LNCAP (cell line): ENCODE results near the gene CLCN4.

Experiments
- TF ChIP-seq, protein P1 (sequence below): fragments of 450-650 bp; IDR thresholded peaks from 2 replicates; pipeline ENCODE4 v1.5.1; 2017; ENCODE audit warnings: mild to moderate bottlenecking

The CLCN4 gene

DNA sequence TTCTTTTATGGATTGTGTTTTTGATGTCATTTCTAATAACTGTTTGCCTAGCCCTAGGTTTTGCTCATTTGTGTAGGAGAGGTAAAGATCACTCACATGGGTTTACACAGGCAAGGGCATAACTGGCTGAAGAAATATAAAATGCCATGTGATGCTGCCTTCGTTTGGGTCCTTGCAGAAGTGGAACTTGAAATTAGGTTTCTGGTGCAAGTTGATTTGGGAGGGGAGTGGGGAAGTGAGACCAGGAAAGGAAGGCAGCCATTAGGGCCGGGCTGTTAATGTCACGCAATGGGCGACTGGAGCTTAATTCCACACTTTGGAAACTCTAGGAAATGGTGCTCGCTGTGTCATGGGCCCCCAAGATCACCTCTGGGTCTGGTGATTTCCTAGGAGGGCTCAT lies 14.5 kb downstream of the CLCN4 start:
- TF ChIP-seq, protein P1, sequence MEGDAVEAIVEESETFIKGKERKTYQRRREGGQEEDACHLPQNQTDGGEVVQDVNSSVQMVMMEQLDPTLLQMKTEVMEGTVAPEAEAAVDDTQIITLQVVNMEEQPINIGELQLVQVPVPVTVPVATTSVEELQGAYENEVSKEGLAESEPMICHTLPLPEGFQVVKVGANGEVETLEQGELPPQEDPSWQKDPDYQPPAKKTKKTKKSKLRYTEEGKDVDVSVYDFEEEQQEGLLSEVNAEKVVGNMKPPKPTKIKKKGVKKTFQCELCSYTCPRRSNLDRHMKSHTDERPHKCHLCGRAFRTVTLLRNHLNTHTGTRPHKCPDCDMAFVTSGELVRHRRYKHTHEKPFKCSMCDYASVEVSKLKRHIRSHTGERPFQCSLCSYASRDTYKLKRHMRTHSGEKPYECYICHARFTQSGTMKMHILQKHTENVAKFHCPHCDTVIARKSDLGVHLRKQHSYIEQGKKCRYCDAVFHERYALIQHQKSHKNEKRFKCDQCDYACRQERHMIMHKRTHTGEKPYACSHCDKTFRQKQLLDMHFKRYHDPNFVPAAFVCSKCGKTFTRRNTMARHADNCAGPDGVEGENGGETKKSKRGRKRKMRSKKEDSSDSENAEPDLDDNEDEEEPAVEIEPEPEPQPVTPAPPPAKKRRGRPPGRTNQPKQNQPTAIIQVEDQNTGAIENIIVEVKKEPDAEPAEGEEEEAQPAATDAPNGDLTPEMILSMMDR = no peak

DNA sequence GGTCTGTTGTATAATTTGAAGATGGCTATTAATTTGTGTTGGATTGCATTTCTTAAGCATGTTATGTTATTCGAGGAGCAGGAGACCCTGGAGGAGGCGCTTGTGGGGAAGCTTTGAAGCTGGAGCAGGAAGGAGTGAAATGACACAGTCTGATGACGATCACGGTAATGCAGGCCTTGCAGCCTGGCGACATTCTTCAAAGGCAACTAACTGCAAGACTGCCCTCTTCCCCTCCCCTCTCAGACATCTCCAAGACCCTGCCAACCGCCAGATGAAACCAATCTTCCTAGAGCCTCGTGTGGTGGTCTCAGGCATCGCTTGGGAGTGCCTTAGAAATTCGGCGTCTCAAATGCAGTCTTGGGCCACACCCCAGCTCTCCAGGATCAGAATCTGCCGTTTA lies 16.1 kb downstream of the CLCN4 start:
- TF ChIP-seq, protein P1 = no peak

DNA sequence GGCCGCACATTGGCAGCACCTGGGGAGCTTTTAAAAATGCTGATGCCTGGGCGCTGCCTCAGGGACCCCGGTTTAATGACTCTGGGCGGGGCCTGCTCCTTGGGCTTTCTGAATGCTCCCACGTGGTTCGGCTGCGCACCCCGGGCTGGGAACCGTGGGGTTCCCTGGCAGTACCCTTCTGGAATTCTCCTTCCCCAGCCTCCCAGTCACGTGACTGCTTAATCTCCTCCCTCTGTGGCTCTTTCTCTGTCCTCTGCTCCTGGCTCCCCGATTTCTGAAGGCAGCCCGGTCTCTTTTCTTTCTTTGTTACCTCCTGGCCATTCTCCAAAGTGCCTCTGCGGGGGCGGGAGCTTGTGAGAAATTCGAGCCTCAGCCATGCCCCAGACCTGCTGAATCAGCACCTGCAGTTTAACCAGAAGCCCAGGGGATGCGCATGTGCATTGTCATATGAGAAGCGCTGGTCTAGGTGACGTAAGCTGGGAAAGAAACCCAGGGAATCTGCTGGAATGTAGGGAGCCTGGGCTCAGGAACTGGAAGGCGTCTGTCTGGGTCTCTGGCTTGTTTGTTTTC lies 16.6 kb downstream of the CLCN4 start:
- TF ChIP-seq, protein P1 = no peak

DNA sequence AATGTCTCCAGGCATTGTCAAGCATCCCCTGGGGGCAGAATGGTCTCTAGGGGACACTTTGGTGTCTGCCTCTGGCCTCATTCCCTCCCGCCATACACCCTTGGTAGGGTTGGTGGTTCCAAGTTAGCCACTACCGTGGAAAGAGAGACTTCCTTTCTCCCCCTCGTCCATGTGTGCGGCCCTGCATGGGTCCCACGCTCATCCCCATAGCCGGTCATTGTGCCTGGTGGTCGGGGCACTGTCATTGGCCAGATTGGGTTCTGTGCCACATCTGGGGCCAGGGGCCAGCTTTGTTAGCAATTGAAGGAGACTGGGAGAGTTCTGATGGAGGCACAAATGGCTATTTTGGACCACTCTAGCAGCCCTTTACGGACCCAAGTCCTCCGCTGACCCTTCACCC lies 17.3 kb downstream of the CLCN4 start:
- TF ChIP-seq, protein P1 = no peak

DNA sequence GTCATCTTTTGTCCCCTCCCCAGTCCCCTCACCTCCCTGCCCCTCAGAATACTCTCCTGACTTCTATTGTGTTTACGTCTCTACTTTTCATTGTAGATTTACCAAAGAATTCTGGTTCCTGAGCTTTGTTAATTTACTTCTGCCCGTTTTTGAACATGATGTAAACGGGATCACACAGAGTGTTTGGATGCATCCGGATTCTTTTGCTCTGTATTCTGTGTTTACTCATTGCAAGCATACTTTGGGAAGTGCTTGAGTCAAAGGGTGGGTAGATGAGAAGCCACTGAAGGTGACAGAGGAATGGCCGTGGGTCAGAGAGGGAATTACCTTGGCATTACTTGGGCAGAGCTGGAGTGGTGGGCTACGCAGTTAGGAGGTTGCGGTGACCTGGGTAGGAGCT lies 18.0 kb downstream of the CLCN4 start:
- TF ChIP-seq, protein P1 = no peak

DNA sequence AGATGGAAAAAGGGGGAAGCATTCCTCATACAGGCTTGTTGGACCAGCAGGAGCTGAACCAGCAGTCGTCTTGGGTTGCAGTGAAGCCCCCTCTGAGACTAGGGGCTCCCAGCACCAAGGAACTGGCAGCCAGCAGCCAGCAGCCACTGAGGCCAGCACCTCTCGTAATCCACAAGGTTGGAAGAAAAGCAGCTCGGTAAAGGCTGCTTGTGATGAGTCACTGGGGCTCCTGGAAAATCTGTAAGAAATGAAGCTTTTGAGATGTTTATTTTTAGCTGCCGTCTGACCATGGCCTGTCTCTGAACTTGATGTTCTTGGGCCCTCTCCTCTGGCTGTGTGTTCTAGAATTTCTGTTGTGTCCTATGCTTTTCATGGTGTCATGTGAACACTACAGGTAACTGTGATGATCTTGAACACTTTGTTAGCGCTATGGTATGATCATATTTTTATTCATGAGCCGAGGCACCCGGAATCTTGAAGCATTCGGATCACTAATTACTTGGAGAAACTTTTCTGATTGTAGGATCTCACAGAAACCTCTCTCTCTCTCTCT lies 18.6 kb downstream of the CLCN4 start:
- TF ChIP-seq, protein P1 = no peak

DNA sequence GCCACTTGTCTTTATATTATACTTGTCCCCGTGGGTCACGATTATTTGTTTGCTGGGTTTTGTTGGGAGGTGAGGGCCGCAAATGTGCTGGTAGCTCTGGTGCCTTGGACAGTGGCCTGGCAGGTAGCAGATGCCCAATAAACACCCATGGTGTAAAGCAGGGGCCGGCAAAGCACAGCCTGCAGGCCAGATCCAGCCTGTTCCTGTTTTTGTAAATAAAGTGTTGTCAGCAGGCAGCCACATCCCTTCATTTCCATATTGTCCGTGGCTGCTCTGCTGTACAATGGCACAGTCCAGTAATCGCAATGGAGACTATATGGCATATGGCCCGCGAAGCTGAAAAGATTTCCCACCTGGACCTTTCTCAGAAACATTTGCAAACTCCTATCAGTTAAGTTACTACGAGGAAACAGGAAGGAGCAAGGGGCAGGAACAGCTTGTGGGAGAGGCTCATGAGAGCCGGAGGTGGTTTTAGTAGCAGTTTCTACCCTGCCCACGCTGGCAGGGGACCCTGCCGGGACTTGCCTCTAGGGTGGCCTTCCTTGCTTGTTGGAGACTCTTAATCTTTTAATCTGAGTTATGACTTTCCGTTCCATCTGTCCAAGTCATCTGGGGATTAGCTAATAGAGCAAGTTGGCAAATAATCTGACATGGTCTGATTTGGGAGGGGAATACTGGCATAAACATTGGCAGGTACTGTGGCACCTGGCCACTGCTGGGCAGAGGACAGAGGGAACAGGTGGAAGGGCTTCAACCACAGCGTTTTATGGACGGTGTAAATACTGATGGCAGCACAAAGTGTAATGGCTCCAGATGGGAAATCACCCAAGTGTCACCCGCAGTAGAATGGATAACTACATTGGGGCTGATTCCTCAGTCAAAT lies 19.6 kb downstream of the CLCN4 start:
- TF ChIP-seq, protein P1 = no peak
